ENCODE data around the gene MBNL1.
"Not testable (repeated sequence)": the region's sequence is repeated elsewhere in the genome, so short reads cannot be mapped to it uniquely, and the experiment has no call there.

MBNL1 gene

GRCh38 chr3:152360966-152361365 is 92.2 kb downstream of the MBNL1 start:
- TF ChIP-seq, protein P1, sequence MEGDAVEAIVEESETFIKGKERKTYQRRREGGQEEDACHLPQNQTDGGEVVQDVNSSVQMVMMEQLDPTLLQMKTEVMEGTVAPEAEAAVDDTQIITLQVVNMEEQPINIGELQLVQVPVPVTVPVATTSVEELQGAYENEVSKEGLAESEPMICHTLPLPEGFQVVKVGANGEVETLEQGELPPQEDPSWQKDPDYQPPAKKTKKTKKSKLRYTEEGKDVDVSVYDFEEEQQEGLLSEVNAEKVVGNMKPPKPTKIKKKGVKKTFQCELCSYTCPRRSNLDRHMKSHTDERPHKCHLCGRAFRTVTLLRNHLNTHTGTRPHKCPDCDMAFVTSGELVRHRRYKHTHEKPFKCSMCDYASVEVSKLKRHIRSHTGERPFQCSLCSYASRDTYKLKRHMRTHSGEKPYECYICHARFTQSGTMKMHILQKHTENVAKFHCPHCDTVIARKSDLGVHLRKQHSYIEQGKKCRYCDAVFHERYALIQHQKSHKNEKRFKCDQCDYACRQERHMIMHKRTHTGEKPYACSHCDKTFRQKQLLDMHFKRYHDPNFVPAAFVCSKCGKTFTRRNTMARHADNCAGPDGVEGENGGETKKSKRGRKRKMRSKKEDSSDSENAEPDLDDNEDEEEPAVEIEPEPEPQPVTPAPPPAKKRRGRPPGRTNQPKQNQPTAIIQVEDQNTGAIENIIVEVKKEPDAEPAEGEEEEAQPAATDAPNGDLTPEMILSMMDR (conservative IDR thresholded peaks at IDR 0.05): no peak
- no peak overlapping the region; the same call in 1 of the 2 replicates for H3K27ac ChIP-seq

GRCh38 chr3:152362086-152362485 is 93.4 kb downstream of the MBNL1 start:
- TF ChIP-seq, protein P1 (conservative IDR thresholded peaks at IDR 0.05): no peak
- H3K27ac ChIP-seq: no peak overlapping the region

DNA sequence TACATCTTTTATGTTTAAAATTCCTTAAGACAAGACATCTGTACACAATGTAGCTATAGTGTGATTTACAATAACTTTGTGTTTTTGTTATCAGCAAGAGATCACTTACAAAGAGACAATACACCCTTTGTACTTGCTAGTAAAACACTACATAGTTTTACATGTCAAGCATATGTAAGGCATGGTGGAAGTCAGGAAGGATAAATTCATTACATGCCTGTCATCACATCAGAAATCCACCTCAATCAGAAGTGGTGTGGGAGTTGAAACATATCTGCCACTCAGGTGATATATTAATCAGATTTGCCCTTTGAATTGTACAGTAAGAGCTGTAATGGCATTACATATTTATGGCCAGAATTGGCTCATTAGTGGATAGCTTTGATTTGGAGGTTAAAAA is 95.5 kb downstream of the MBNL1 start:
- TF ChIP-seq, protein P1 (conservative IDR thresholded peaks at IDR 0.05): no peak
- no peak overlapping the region for H3K27ac ChIP-seq

GRCh38 chr3:152365126-152365525 is 96.4 kb downstream of the MBNL1 start:
- TF ChIP-seq, protein P1 (conservative IDR thresholded peaks at IDR 0.05): no peak
- H3K27ac ChIP-seq: no peak overlapping the region

DNA sequence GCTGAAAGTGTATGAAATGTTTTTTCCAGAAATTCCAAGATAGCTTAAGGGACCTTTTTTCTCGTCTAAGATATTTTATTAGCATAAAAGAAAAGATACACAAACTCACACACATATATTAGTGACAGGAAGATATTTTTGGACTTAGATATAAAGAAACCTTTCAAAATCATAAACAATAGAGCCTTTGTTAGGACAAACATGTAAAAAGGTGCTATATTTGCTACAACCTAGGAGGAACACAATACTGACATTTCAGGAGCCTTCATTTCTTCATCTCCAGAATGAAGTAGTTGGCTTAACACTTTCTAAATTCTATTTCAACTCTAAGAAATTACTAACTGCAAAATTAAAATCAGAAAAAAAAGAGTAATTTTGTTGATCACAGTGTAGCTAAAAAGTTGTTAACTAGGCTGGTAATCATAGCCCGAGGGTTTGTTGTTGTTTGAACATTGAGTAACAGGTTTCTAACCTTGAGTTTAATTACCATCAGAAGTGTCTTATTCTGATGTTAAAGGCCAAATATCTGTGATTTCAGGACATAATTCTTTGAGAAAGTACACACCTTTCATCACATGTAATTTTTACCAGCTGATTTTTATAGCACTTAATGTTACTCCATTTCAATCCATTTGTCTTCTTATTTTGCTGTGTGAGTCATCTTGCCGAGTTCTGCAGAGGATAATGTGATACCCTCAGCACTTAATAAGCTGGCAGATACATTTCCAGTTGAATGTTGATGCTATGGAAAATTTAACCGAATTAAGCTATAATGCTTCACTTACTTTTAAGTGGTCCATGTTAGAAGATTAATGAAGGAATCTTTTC is 97.3 kb downstream of the MBNL1 start:
- H3K27ac ChIP-seq: no peak overlapping the region
- TF ChIP-seq, protein P1 (conservative IDR thresholded peaks at IDR 0.05): no peak

DNA sequence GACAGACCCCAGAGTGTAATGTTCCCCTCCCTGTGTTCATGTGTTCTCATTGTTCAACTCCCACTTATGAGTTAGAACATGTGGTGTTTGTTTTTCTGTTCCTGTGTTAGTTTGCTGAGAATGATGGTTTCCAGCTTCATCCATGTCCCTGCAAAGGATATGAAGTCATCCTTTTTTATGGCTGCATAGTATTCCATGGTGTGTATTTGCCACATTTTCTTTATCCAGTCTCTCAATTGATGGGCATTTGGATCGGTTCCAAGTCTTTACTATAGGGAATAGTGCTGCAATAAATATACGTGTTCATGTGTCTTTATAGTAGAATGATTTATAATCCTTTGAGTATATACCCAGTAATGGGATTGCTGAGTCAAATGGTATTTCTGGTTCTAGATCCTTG is 98.5 kb downstream of the MBNL1 start:
- H3K27ac ChIP-seq: not testable (repeated sequence)

DNA sequence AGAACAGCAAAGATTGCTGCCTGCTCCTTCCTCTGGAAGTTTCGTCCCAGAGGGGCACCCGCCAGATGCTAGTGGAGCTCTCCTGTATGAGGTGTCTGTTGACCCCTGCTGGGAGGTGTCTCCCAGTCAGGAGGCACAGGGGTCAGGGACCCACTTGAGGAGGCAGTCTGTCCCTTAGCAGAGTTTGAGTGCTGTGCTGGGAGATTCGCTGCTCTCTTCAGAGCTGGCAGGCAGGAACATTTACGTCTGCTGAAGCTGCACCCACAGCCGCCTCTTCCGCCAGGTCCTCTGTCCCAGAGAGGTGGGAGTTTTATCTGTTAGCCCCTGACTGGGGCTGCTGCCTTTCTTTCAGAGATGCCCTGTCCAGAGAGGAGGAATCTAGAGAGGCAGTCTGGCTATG is 103.9 kb downstream of the MBNL1 start:
- H3K27ac ChIP-seq: not testable (repeated sequence)

GRCh38 chr3:152373379-152373778 is 104.7 kb downstream of the MBNL1 start:
- TF ChIP-seq, protein P1 (conservative IDR thresholded peaks at IDR 0.05): no peak
- H3K27ac ChIP-seq: no peak overlapping the region
